Nucleus accumbens (tissue), 56 donors: ENCODE measurements around the gene GTF2A1L.
"Not testable (repeated sequence)": the region's sequence is repeated elsewhere in the genome, so short reads cannot be mapped to it uniquely, and the experiment has no call there.

Experiments
- DNase-seq, 56 donors: peaks; one replicate each; lab custom pipeline; 2025; lab: John Stamatoyannopoulos, UW

The GTF2A1L gene

GRCh38 chr2:48694149-48694548 is 76.5 kb downstream of the GTF2A1L start:
- no peak for DNase-seq

GRCh38 chr2:48695991-48696390 is 78.3 kb downstream of the GTF2A1L start:
- DNase-seq, result no peak

- no peak for DNase-seq
Observed at GRCh38 chr2:48696881-48697280, 79.2 kb downstream of the GTF2A1L start.

- DNase-seq, result no peak
Observed at GRCh38 chr2:48699348-48699930, 81.8 kb downstream of the GTF2A1L start.

- not testable (repeated sequence) for DNase-seq
Observed at GRCh38 chr2:48703621-48704020, 86.0 kb downstream of the GTF2A1L start.

- DNase-seq, result no peak
Observed at GRCh38 chr2:48707466-48707865, 89.8 kb downstream of the GTF2A1L start.

GRCh38 chr2:48709096-48710034 is 91.7 kb downstream of the GTF2A1L start:
- DNase-seq, result no peak

GRCh38 chr2:48711343-48711742 is 93.7 kb downstream of the GTF2A1L start:
- no peak for DNase-seq

GRCh38 chr2:48712151-48712550 is 94.5 kb downstream of the GTF2A1L start:
- no peak for DNase-seq

- no peak for DNase-seq
Observed at GRCh38 chr2:48713647-48714046, 96.0 kb downstream of the GTF2A1L start.

GRCh38 chr2:48714245-48714644 is 96.6 kb downstream of the GTF2A1L start:
- no peak for DNase-seq

- no peak for DNase-seq
Observed at GRCh38 chr2:48715042-48715899, 97.6 kb downstream of the GTF2A1L start.

- no peak for DNase-seq
Observed at GRCh38 chr2:48715956-48716355, 98.3 kb downstream of the GTF2A1L start.

GRCh38 chr2:48717846-48718245 is 100.2 kb downstream of the GTF2A1L start:
- peak in 1 of 56 donors; percentile 1 for DNase-seq

- peak in 6 of 56 donors; percentile 4 to 27 (median 12) for DNase-seq
Observed at GRCh38 chr2:48719480-48720177, 102.0 kb downstream of the GTF2A1L start.

- no peak for DNase-seq
Observed at GRCh38 chr2:48721158-48721557, 103.5 kb downstream of the GTF2A1L start.

- no peak for DNase-seq
Observed at GRCh38 chr2:48722391-48722790, 104.7 kb downstream of the GTF2A1L start.

- DNase-seq, result no peak
Observed at GRCh38 chr2:48723129-48723528, 105.5 kb downstream of the GTF2A1L start.

- DNase-seq, result no peak
Observed at GRCh38 chr2:48724278-48724677, 106.6 kb downstream of the GTF2A1L start.
